Stomach (tissue), 9 donors: ENCODE results near the gene SWT1. TPM values are rescaled to one million over a fixed set of nuclear protein-coding genes. Genes with fewer than 3 reads are reported as not detected.

Source experiments
- DNase-seq, 2 donors: peaks; one replicate each; pipeline versions ENCODE4 v3.0.0 to v3.0.0-alpha.2; 2013 to 2019
- H3K27ac ChIP-seq, 5 donors: fragments of 200-600 bp in 4 of 5; sonication (generic) in 4 of 5; one replicate each; pipeline ENCODE4 v1.5.1; 2013 to 2019; ENCODE audit warnings: mild to moderate bottlenecking in 1 of 5, moderate library complexity in 1 of 5
- H3K27me3 ChIP-seq, 3 donors: fragments of 200-600 bp; sonication (generic); one replicate each; pipeline ENCODE4 v1.5.1; 2017 to 2019; ENCODE audit warnings: mixed run types in 1 of 3
- H3K36me3 ChIP-seq, 4 donors: fragments of 200-600 bp; sonication (generic); 1 replicate in 3 of 4; 2 replicates in 1 of 4; pipeline ENCODE4 v1.5.1; 2016 to 2019
- H3K4me1 ChIP-seq, 4 donors: fragments of 200-600 bp; sonication (generic); one replicate each; pipeline ENCODE4 v1.5.1; 2016 to 2019
- H3K4me3 ChIP-seq, 4 donors: fragments of 200-600 bp; sonication (generic) in 3 of 4; one replicate each; pipeline ENCODE4 v1.5.1; 2016 to 2019; ENCODE audit warnings: mild to moderate bottlenecking in 1 of 4
- H3K9me3 ChIP-seq, 4 donors: fragments of 200-600 bp; sonication (generic); one replicate each; pipeline ENCODE4 v1.5.1; 2016 to 2019
- CTCF ChIP-seq, 7 experiments: fragments of 450-650 bp in 4 of 7; fragments of 200-600 bp in 3 of 7; sonication (generic) in 3 of 7; IDR thresholded peaks; one replicate each; pipeline ENCODE4 v1.5.1; 2016 to 2019; ENCODE audit warnings: antibody characterized with exemption in 7 of 7, control low read depth in 2 of 7, mild to moderate bottlenecking in 1 of 7
- EP300 ChIP-seq: sonication (generic); formaldehyde crosslinking; IDR thresholded peaks from one replicate; pipeline ENCODE4 v1.6.1; 2017; ENCODE audit warnings: antibody characterized with exemption
- POLR2A ChIP-seq, 4 donors: fragments of 450-650 bp; IDR thresholded peaks; one replicate each; pipeline ENCODE4 v1.6.1; 2016; ENCODE audit warnings: antibody characterized with exemption in 4 of 4, control low read depth in 2 of 4, mild to moderate bottlenecking in 1 of 4, moderate library complexity in 1 of 4
- POLR2AphosphoS5 ChIP-seq, 3 donors: sonication (generic); formaldehyde crosslinking; IDR thresholded peaks; one replicate each; pipeline ENCODE4 v1.6.1; 2016; ENCODE audit warnings: antibody characterized with exemption in 3 of 3
- WGBS, 5 donors: extraction: QIAGEN DNeasy Blood & Tissue Kit in 3 of 5; methylation state at CpG; one replicate each; pipeline versions ENCODE4 v1.1.5 to v1.1.7; 2013 to 2018; 5-methylcytosine and 5-hydroxymethylcytosine counted together
- intact Hi-C: fragments of 100-400 bp; cut with DNase I; formaldehyde crosslinking; loops from one replicate; pipeline ENCODE4 v1.15.1; 2023; ENCODE audit warnings: low total_unique reads
- polyA plus RNA-seq, 3 donors: library from polyadenylated mRNA; stranded (reverse); fragments of 200-250 nt; gene quantifications; one replicate each; pipeline ENCODE4 v1.2.3, GENCODE V29; 2013
- total RNA-seq, 5 donors: library from RNA; depleted of rRNA; stranded (reverse); fragments of >200 nt; gene quantifications; one replicate each; pipeline versions ENCODE4 v1.1.0 to v1.2.3, GENCODE V29; 2014 to 2016
- donor health status: healthy with polysubstance abuse.
- donor health status: Bipolar disorder and iron deficiency.
- donor health status: healthy.

SWT1 gene
- total and polyA plus RNA-seq, 8 donors = 2.4 to 35.6 (median 7.3) TPM

- Histone ChIP-seq H3K27me3 (no peaks in the 10 kb centered on the region), H3K9me3 (peaks cover 0 to 2% (median 0%) of the 10 kb centered on the region in 4 donors), H3K36me3 (peaks cover 12 to 90% (median 76%) of the 10 kb centered on the region in 4 donors), H3K4me1 (no peaks in the 10 kb centered on the region), H3K27ac (no peak overlapping the region), H3K4me3 (no peak overlapping the region)
- 86 to 96% (median 93%) methylated on average over 1 of the region's 1 CpG for WGBS, 5 donors
- intact Hi-C loops = no loop called here
- no peak for DNase-seq
- TF ChIP-seq POLR2AphosphoS5 (IDR thresholded peaks at IDR 0.05) = no peak
- no peak for TF ChIP-seq EP300
- no peak for TF ChIP-seq CTCF (IDR thresholded peaks at IDR 0.05)
- TF ChIP-seq POLR2A (IDR thresholded peaks at IDR 0.05) = no peak
Measured at GRCh38 chr1:185137896-185138545, 18.9 kb upstream of the SWT1 start.

- intact Hi-C loops = no loop called here
- DNase-seq = no peak
- Histone ChIP-seq H3K4me1 (no peaks in the 10 kb centered on the region), H3K27me3 (no peaks in the 10 kb centered on the region), H3K36me3 (peaks cover 6 to 90% (median 75%) of the 10 kb centered on the region in 4 donors), H3K4me3 (no peak overlapping the region), H3K27ac (no peak overlapping the region), H3K9me3 (no peaks in the 10 kb centered on the region)
- TF ChIP-seq EP300 (no peak), POLR2A (IDR thresholded peaks at IDR 0.05) (no peak), CTCF (IDR thresholded peaks at IDR 0.05) (no peak), POLR2AphosphoS5 (IDR thresholded peaks at IDR 0.05) (no peak)
- WGBS, 5 donors = 49 to 86% (median 68%) methylated on average over 4 of the region's 4 CpGs
Measured at GRCh38 chr1:185139246-185139645, 17.7 kb upstream of the SWT1 start.

GRCh38 chr1:185144233-185144632 lies 12.7 kb upstream of the SWT1 start:
- Histone ChIP-seq H3K27me3 (no peaks in the 10 kb centered on the region), H3K36me3 (peaks cover 9 to 99% (median 90%) of the 10 kb centered on the region in 4 donors)
- intact Hi-C loops = no loop called here

GRCh38 chr1:185151215-185151614 lies 5.8 kb upstream of the SWT1 start:
- 91 to 96% (median 93%) methylated on average over 5 of the region's 5 CpGs for WGBS, 5 donors
- Histone ChIP-seq H3K9me3 (no peaks in the 10 kb centered on the region), H3K36me3 (peaks cover 12 to 51% (median 48%) of the 10 kb centered on the region in 4 donors), H3K27ac (no peak overlapping the region), H3K4me1 (peaks cover 11 to 42% (median 25%) of the 10 kb centered on the region in 4 donors), H3K27me3 (no peaks in the 10 kb centered on the region), H3K4me3 (no peak overlapping the region)
- TF ChIP-seq POLR2AphosphoS5 (IDR thresholded peaks at IDR 0.05) = no peak
- no peak for TF ChIP-seq POLR2A (IDR thresholded peaks at IDR 0.05)
- TF ChIP-seq CTCF (IDR thresholded peaks at IDR 0.05) = no peak
- TF ChIP-seq EP300 = no peak
- intact Hi-C loops = no loop called here
- DNase-seq = no peak

More at GRCh38 chr1:185144233-185144632, 12.7 kb upstream of the SWT1 start:
- no peak overlapping the region for H3K4me3 ChIP-seq
- no peak for TF ChIP-seq POLR2A (IDR thresholded peaks at IDR 0.05)
- TF ChIP-seq EP300 = no peak
- TF ChIP-seq CTCF (IDR thresholded peaks at IDR 0.05) = no peak
- no peak for TF ChIP-seq POLR2AphosphoS5 (IDR thresholded peaks at IDR 0.05)
- no peak for DNase-seq
- H3K27ac ChIP-seq = no peak overlapping the region
- no peaks in the 10 kb centered on the region for H3K4me1 ChIP-seq
- H3K9me3 ChIP-seq = no peaks in the 10 kb centered on the region
